22Rv1 (cell line): ENCODE measurements around the gene SUGCT.

Experiments used
- H3K27ac ChIP-seq: fragments of 450-650 bp; 2 replicates; pipeline ENCODE4 v1.5.1; 2017
- ZFX ChIP-seq: fragments of 450-650 bp; IDR thresholded peaks from 2 replicates; pipeline ENCODE4 v1.6.1; 2017; ENCODE audit warnings: antibody characterized with exemption, borderline replicate concordance
- TF ChIP-seq, protein P1 (sequence below): fragments of 450-650 bp; IDR thresholded peaks from 2 replicates; pipeline ENCODE4 v1.5.1; 2017; ENCODE audit warnings: mild to moderate bottlenecking

Gene SUGCT

DNA sequence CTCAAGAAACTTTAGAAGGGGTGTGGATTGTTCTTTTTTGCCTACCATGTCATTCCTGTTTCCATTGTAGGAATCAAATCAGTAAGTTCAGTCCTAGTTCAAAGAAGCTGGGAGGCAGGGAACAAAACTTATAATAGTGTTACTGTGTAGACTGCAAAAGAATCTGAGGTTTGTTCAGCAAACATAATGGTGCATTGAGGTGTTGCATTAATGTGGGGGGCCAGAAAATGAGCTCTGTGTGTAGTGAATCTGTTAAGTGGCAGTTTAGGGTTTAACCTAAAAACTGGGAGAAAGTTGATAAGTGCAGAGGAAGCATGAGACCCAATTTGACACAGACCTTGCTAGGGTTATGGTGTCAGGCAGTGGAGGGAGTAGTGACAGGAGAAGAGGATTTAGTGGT, 197.7 kb downstream of the SUGCT start:
- TF ChIP-seq, protein P1, sequence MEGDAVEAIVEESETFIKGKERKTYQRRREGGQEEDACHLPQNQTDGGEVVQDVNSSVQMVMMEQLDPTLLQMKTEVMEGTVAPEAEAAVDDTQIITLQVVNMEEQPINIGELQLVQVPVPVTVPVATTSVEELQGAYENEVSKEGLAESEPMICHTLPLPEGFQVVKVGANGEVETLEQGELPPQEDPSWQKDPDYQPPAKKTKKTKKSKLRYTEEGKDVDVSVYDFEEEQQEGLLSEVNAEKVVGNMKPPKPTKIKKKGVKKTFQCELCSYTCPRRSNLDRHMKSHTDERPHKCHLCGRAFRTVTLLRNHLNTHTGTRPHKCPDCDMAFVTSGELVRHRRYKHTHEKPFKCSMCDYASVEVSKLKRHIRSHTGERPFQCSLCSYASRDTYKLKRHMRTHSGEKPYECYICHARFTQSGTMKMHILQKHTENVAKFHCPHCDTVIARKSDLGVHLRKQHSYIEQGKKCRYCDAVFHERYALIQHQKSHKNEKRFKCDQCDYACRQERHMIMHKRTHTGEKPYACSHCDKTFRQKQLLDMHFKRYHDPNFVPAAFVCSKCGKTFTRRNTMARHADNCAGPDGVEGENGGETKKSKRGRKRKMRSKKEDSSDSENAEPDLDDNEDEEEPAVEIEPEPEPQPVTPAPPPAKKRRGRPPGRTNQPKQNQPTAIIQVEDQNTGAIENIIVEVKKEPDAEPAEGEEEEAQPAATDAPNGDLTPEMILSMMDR = no peak
- no peak for TF ChIP-seq ZFX
- no peak overlapping the region for H3K27ac ChIP-seq

- TF ChIP-seq, protein P1 = no peak
- no peak for TF ChIP-seq ZFX
These were observed 207.0 kb downstream of the SUGCT start for GRCh38 chr7:40341836-40342235.

GRCh38 chr7:40346554-40346953, 211.7 kb downstream of the SUGCT start:
- TF ChIP-seq ZFX = no peak
- TF ChIP-seq, protein P1 = no peak

More at GRCh38 chr7:40341836-40342235, 207.0 kb downstream of the SUGCT start:
- no peak overlapping the region for H3K27ac ChIP-seq

GRCh38 chr7:40348126-40348728, 213.4 kb downstream of the SUGCT start:
- TF ChIP-seq ZFX = no peak
- TF ChIP-seq, protein P1 = no peak
- H3K27ac ChIP-seq = no peak overlapping the region

More at GRCh38 chr7:40346554-40346953, 211.7 kb downstream of the SUGCT start:
- no peak overlapping the region for H3K27ac ChIP-seq

- no peak overlapping the region for H3K27ac ChIP-seq
- TF ChIP-seq ZFX = no peak
- TF ChIP-seq, protein P1 = no peak
These were observed 215.3 kb downstream of the SUGCT start for GRCh38 chr7:40350100-40350499.

- no peak overlapping the region for H3K27ac ChIP-seq
- TF ChIP-seq, protein P1 = no peak
- TF ChIP-seq ZFX = no peak
These were observed 219.9 kb downstream of the SUGCT start for GRCh38 chr7:40354711-40355110.

DNA sequence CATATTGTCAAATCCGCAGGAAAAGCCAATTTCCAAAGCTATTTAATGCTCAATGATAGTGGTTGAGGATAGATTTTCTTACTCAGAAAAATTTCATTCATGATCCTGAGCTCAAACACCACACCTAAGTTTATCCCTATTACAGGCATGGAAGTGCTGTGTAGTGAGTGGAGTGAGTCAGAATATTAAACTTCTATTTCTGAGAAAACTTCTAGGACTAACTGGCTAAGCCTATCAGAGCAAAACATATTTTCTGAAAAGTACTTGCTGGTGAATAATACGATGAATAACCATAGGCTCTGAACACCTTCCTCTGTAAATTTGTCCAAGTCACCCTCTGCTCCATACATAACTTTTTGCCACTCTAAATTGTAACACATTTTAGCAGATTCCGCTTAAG, 221.5 kb downstream of the SUGCT start:
- TF ChIP-seq ZFX = no peak
- TF ChIP-seq, protein P1 = no peak
- no peak overlapping the region for H3K27ac ChIP-seq
